Measurements from ENCODE around the gene TP53I3.

The TP53I3 gene

DNA sequence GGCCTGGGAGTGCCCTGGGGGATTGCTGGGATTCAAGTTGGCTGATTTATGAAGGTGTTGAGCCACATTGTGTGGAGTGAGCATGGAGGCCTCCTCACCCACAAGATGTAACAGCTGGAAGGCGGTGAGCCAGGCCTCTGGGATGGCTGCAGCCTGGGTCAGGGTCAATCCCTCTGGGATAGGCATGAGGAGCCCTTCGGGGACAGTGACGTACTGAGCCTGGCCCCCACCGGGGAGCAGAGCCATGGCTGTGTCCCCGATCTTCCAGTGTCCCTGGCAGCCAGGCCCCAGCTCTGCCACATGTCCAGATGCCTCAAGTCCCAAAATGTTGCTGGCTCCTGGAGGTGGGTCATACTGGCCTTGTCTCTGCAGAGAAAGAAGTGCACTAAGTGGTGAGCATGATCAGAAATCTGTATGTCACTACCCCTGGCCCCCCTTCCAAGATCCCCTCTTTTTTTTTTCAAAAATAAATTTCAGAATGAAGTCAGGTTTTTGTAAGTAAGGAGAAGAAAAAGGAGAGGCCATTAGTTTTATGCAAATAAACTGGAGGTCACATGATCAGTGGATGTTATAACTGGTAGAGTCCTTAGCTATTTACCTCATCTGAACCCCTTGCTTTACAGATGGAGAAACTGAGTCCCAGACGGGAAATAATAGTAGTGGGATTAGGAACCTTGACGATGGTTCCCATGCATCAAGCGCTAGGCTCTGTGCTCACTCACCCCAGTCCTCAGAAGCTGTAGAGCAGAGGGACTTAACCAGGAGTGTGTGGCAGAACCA lies 1.7 kb downstream of the TP53I3 start:
- H2AK5ac ChIP-seq (ENCODE audit: low read length, severe bottlenecking), result peak overlapping the region; percentile 83
- no peak overlapping the region for H3K14ac ChIP-seq (ENCODE audit: low read length in 2 of 2)
- H3K18ac ChIP-seq (ENCODE audit: low read depth in 1 of 2, low read length in 2 of 2), result peak overlapping the region in 1 of 2 experiments; percentile 79
- H3K27me3 ChIP-seq (ENCODE audit: control insufficient read depth in 1 of 2, insufficient read depth in 1 of 2, low read length in 2 of 2), result no peaks in the 10 kb centered on the region
- peak overlapping the region; percentile 6 to 84 for H3K4ac ChIP-seq (ENCODE audit: low read depth in 1 of 2, low read length in 2 of 2)
- peak overlapping the region; percentile 95 for H3K9ac ChIP-seq (ENCODE audit: low read length)
- H2BK15ac ChIP-seq (ENCODE audit: low read depth, poor library complexity, severe bottlenecking), result no peak overlapping the region
- H3K4me2 ChIP-seq (ENCODE audit: low read length, poor library complexity, severe bottlenecking), result peak overlapping the region; percentile 61
- peak overlapping the region; percentile 90 for H4K8ac ChIP-seq (ENCODE audit: low read length)
- H2BK12ac ChIP-seq (ENCODE audit: low read length in 2 of 2), result peak overlapping the region in 1 of 2 experiments; percentile 61
- H4K91ac ChIP-seq (ENCODE audit: low read length), result peak overlapping the region; percentile 95
- peak overlapping the region; percentile 14 to 93 for H3K4me3 ChIP-seq (ENCODE audit: insufficient read depth in 1 of 2, low read depth in 1 of 2, low read length in 2 of 2)
- 94% methylated on average over 8 of the region's 8 CpGs for WGBS
- no peak overlapping the region for H3K23ac ChIP-seq (ENCODE audit: low read length in 2 of 2)
- no peak overlapping the region for H2BK5ac ChIP-seq (ENCODE audit: low read depth, low read length, poor library complexity, severe bottlenecking)
- peak overlapping the region; percentile 94 for H3K27ac ChIP-seq (ENCODE audit: low read length, poor library complexity, severe bottlenecking)
- peaks cover 29% of the 10 kb centered on the region for H3K79me1 ChIP-seq (replicated peaks; ENCODE audit: low read length, poor library complexity, severe bottlenecking)
- peaks cover 19 to 44% of the 10 kb centered on the region in 2 experiments for H3K36me3 ChIP-seq (ENCODE audit: control insufficient read depth in 1 of 2, insufficient read depth in 2 of 2, low read depth in 1 of 2, low read length in 2 of 2)
- H2BK120ac ChIP-seq (ENCODE audit: low read depth, low read length), result peak overlapping the region; percentile 22
- H3K9me3 ChIP-seq (ENCODE audit: control insufficient read depth, low read length), result no peaks in the 10 kb centered on the region
- H2AFZ ChIP-seq (ENCODE audit: low read depth, low read length), result no peak overlapping the region
- H3K4me1 ChIP-seq (ENCODE audit: control insufficient read depth, insufficient read depth, low read depth, low read length), result peaks cover 7% of the 10 kb centered on the region
- no peak for DNase-seq

DNA sequence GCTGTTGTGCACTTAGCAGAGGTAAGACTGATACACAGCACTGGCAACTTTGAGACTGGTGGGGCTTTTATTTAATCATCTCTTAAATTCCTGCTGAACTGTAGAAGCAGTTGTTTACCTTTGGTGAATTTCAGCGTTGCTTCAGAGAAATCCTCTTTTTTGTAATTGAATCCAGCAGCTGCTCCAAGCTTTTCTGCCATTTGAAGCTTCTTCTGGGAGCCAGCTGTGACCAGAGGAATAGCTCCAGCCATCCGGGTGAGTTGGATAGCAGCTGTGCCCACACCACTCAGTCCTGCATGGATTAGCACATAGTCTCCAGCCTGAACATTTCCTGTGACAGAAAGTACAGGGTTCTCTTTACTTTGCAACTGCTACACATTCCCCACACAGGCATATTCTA lies 3.9 kb downstream of the TP53I3 start:
- Histone ChIP-seq H3K27ac (ENCODE audit: low read length, poor library complexity, severe bottlenecking) (no peak overlapping the region), H3K4me1 (ENCODE audit: control insufficient read depth, insufficient read depth, low read depth, low read length) (peaks cover 15% of the 10 kb centered on the region), H2BK15ac (ENCODE audit: low read depth, poor library complexity, severe bottlenecking) (no peak overlapping the region), H3K9ac (ENCODE audit: low read length) (no peak overlapping the region), H2BK12ac (ENCODE audit: low read length in 2 of 2) (no peak overlapping the region), H2AK5ac (ENCODE audit: low read length, severe bottlenecking) (no peak overlapping the region), H4K91ac (ENCODE audit: low read length) (no peak overlapping the region), H2BK120ac (ENCODE audit: low read depth, low read length) (no peak overlapping the region), H3K23ac (ENCODE audit: low read length in 2 of 2) (no peak overlapping the region), H3K4ac (ENCODE audit: low read depth in 1 of 2, low read length in 2 of 2) (no peak overlapping the region), H3K9me3 (ENCODE audit: control insufficient read depth, low read length) (no peaks in the 10 kb centered on the region), H3K27me3 (ENCODE audit: control insufficient read depth in 1 of 2, insufficient read depth in 1 of 2, low read length in 2 of 2) (no peaks in the 10 kb centered on the region), H3K4me2 (ENCODE audit: low read length, poor library complexity, severe bottlenecking) (no peak overlapping the region), H4K8ac (ENCODE audit: low read length) (no peak overlapping the region), H3K14ac (ENCODE audit: low read length in 2 of 2) (no peak overlapping the region), H3K18ac (ENCODE audit: low read depth in 1 of 2, low read length in 2 of 2) (no peak overlapping the region), H3K4me3 (ENCODE audit: insufficient read depth in 1 of 2, low read depth in 1 of 2, low read length in 2 of 2) (no peak overlapping the region), H2AFZ (ENCODE audit: low read depth, low read length) (no peak overlapping the region), H3K79me1 (replicated peaks; ENCODE audit: low read length, poor library complexity, severe bottlenecking) (peaks cover 27% of the 10 kb centered on the region), H2BK5ac (ENCODE audit: low read depth, low read length, poor library complexity, severe bottlenecking) (no peak overlapping the region), H3K36me3 (ENCODE audit: control insufficient read depth in 1 of 2, insufficient read depth in 2 of 2, low read depth in 1 of 2, low read length in 2 of 2) (peaks cover 24 to 44% of the 10 kb centered on the region in 2 experiments)
- DNase-seq, result no peak
- 85% methylated on average over 2 of the region's 2 CpGs for WGBS

DNA sequence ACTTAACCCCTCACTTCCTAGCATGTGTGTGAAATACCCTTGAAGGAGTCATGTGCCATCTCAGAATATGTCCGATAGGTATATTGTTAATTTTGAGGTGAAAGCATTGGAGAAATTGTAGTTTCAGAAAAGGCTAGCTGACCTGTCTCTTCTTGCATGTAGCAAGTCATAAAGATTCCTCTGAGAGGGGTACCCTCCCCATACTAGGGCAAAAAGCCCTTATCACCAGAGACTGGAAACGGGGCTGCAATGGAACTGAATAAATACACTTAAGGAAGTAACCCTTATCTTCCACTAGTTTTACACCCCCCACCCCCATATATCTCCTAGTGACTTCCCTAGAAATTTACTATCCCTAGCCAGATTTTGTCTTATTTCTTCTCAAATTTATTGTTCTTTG lies 6.8 kb downstream of the TP53I3 start:
- 66% methylated on average over 2 of the region's 2 CpGs for WGBS
- H4K8ac ChIP-seq (ENCODE audit: low read length), result peak overlapping the region; percentile 98
- H3K9ac ChIP-seq (ENCODE audit: low read length), result peak overlapping the region; percentile 75
- DNase-seq, result no peak
- H3K36me3 ChIP-seq (ENCODE audit: control insufficient read depth in 1 of 2, insufficient read depth in 2 of 2, low read depth in 1 of 2, low read length in 2 of 2), result peaks cover 22 to 54% of the 10 kb centered on the region in 2 experiments
- H3K14ac ChIP-seq (ENCODE audit: low read length in 2 of 2), result no peak overlapping the region
- H3K4me1 ChIP-seq (ENCODE audit: control insufficient read depth, insufficient read depth, low read depth, low read length), result peaks cover 13% of the 10 kb centered on the region
- H4K91ac ChIP-seq (ENCODE audit: low read length), result no peak overlapping the region
- H2BK5ac ChIP-seq (ENCODE audit: low read depth, low read length, poor library complexity, severe bottlenecking), result no peak overlapping the region
- H3K4ac ChIP-seq (ENCODE audit: low read depth in 1 of 2, low read length in 2 of 2), result peak overlapping the region; percentile 68 to 93
- peaks cover 21% of the 10 kb centered on the region for H3K79me1 ChIP-seq (replicated peaks; ENCODE audit: low read length, poor library complexity, severe bottlenecking)
- no peaks in the 10 kb centered on the region for H3K9me3 ChIP-seq (ENCODE audit: control insufficient read depth, low read length)
- peak overlapping the region; percentile 68 for H2AK5ac ChIP-seq (ENCODE audit: low read length, severe bottlenecking)
- H2BK120ac ChIP-seq (ENCODE audit: low read depth, low read length), result peak overlapping the region; percentile 42
- H3K4me2 ChIP-seq (ENCODE audit: low read length, poor library complexity, severe bottlenecking), result peak overlapping the region; percentile 90
- H3K4me3 ChIP-seq (ENCODE audit: insufficient read depth in 1 of 2, low read depth in 1 of 2, low read length in 2 of 2), result peak overlapping the region in 1 of 2 experiments; percentile 79
- no peaks in the 10 kb centered on the region for H3K27me3 ChIP-seq (ENCODE audit: control insufficient read depth in 1 of 2, insufficient read depth in 1 of 2, low read length in 2 of 2)
- peak overlapping the region; percentile 64 for H3K27ac ChIP-seq (ENCODE audit: low read length, poor library complexity, severe bottlenecking)
- H2BK15ac ChIP-seq (ENCODE audit: low read depth, poor library complexity, severe bottlenecking), result no peak overlapping the region
- H2BK12ac ChIP-seq (ENCODE audit: low read length in 2 of 2), result peak overlapping the region in 1 of 2 experiments; percentile 6
- H3K18ac ChIP-seq (ENCODE audit: low read depth in 1 of 2, low read length in 2 of 2), result peak overlapping the region; percentile 30 to 96
- no peak overlapping the region for H2AFZ ChIP-seq (ENCODE audit: low read depth, low read length)
- H3K23ac ChIP-seq (ENCODE audit: low read length in 2 of 2), result peak overlapping the region in 1 of 2 experiments; percentile 95

DNA sequence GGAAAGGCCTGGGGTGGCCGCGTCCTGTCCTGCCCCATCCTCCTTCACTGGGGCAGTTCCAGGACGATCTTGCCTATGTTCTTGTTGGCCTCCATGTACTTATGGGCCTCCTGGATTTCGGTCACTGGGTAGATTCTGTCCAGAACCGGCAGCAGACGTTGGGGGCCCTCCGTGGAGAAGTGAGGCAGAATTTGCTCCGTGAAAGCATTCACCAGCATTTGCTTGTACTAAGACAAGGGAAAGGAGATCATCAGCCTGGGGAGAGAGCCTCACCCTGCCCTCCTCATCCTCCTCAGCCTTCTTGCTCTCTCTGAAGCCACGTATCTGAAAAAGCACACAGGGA lies 7.1 kb downstream of the TP53I3 start:
- peaks cover 23% of the 10 kb centered on the region for H3K79me1 ChIP-seq (replicated peaks; ENCODE audit: low read length, poor library complexity, severe bottlenecking)
- H2BK5ac ChIP-seq (ENCODE audit: low read depth, low read length, poor library complexity, severe bottlenecking), result no peak overlapping the region
- peak overlapping the region; percentile 42 for H2BK120ac ChIP-seq (ENCODE audit: low read depth, low read length)
- peak overlapping the region in 1 of 2 experiments; percentile 95 for H3K23ac ChIP-seq (ENCODE audit: low read length in 2 of 2)
- H2BK15ac ChIP-seq (ENCODE audit: low read depth, poor library complexity, severe bottlenecking), result no peak overlapping the region
- peak overlapping the region; percentile 70 for H2AFZ ChIP-seq (ENCODE audit: low read depth, low read length)
- peak overlapping the region; percentile 79 to 93 for H3K4me3 ChIP-seq (ENCODE audit: insufficient read depth in 1 of 2, low read depth in 1 of 2, low read length in 2 of 2)
- WGBS, result 23% methylated on average over 8 of the region's 9 CpGs
- peak overlapping the region; percentile 90 for H3K4me2 ChIP-seq (ENCODE audit: low read length, poor library complexity, severe bottlenecking)
- peak overlapping the region; percentile 95 for H4K91ac ChIP-seq (ENCODE audit: low read length)
- H3K18ac ChIP-seq (ENCODE audit: low read depth in 1 of 2, low read length in 2 of 2), result peak overlapping the region; percentile 30 to 96
- peak overlapping the region; percentile 75 for H3K9ac ChIP-seq (ENCODE audit: low read length)
- peak overlapping the region; percentile 98 for H4K8ac ChIP-seq (ENCODE audit: low read length)
- peak overlapping the region; percentile 64 for H3K27ac ChIP-seq (ENCODE audit: low read length, poor library complexity, severe bottlenecking)
- no peaks in the 10 kb centered on the region for H3K27me3 ChIP-seq (ENCODE audit: control insufficient read depth in 1 of 2, insufficient read depth in 1 of 2, low read length in 2 of 2)
- H3K14ac ChIP-seq (ENCODE audit: low read length in 2 of 2), result peak overlapping the region in 1 of 2 experiments; percentile 98
- DNase-seq, result peak; percentile 34
- peaks cover 18 to 54% of the 10 kb centered on the region in 2 experiments for H3K36me3 ChIP-seq (ENCODE audit: control insufficient read depth in 1 of 2, insufficient read depth in 2 of 2, low read depth in 1 of 2, low read length in 2 of 2)
- H3K4ac ChIP-seq (ENCODE audit: low read depth in 1 of 2, low read length in 2 of 2), result peak overlapping the region; percentile 68 to 93
- H3K9me3 ChIP-seq (ENCODE audit: control insufficient read depth, low read length), result no peaks in the 10 kb centered on the region
- peak overlapping the region; percentile 6 to 60 for H2BK12ac ChIP-seq (ENCODE audit: low read length in 2 of 2)
- peak overlapping the region; percentile 68 for H2AK5ac ChIP-seq (ENCODE audit: low read length, severe bottlenecking)
- H3K4me1 ChIP-seq (ENCODE audit: control insufficient read depth, insufficient read depth, low read depth, low read length), result peaks cover 11% of the 10 kb centered on the region

All from mesenchymal stem cell (in vitro differentiated cells and primary cell).